A549 (cell line): ENCODE data around the gene S100A4. TPM values are rescaled to one million over a fixed set of nuclear protein-coding genes. Genes with fewer than 3 reads are reported as not detected.

ENCODE experiments used
- ATAC-seq, 2 experiments: fragments of 200-7000 bp in 1 of 2; fragments of >200 bp in 1 of 2; cut with Nextera tagmentation in 1 of 2; cut with Tn5 transposase in 1 of 2; 3 replicates each; pipeline versions ENCODE4 v1.8.0 to v1.9.1; 2018 to 2020; ENCODE audit warnings: mild to moderate bottlenecking in 1 of 2, moderate library complexity in 1 of 2
- CTCF ChIA-PET: fragments of 300-600 bp; sonication (Branson Sonifier 250); formaldehyde crosslinking; extraction: SDS; loops from one replicate; lab custom pipeline; 2021; ENCODE audit warnings: antibody characterized with exemption, inconsistent platforms; lab: Yijun Ruan, JAX
- POLR2A ChIA-PET: fragments of 350-600 bp; formaldehyde crosslinking; extraction: SDS; loops from one replicate; lab custom pipeline; 2021; ENCODE audit warnings: antibody characterized with exemption, inconsistent platforms; lab: Yijun Ruan, JAX
- DNase-seq, 2 experiments: peaks; one replicate each; pipeline versions ENCODE4 v3.0.0 to v3.0.0-alpha.2; 2011 to 2016; ENCODE audit warnings: low read depth in 1 of 2, low spot score in 1 of 2
- FAIRE-seq: peaks from 2 replicates; lab custom pipeline; 2011; peaks lifted over from hg19 to GRCh38; lab: Jason Lieb, UNC
- H3K27ac ChIP-seq, 2 experiments: fragments of >200 bp; sonication (Bioruptor Twin); formaldehyde crosslinking; 3 replicates each; pipeline ENCODE4 v1.5.1; 2016 to 2017
- H3K4me1 ChIP-seq: fragments of >200 bp; sonication (Bioruptor Twin); formaldehyde crosslinking; 3 replicates; pipeline ENCODE4 v1.6.1; 2016
- H3K4me2 ChIP-seq: fragments of >200 bp; sonication (Bioruptor Twin); formaldehyde crosslinking; 3 replicates; pipeline ENCODE4 v1.6.1; 2016
- H3K4me3 ChIP-seq: fragments of >200 bp; sonication (Bioruptor Twin); formaldehyde crosslinking; 3 replicates; pipeline ENCODE4 v1.5.1; 2016
- H3K9me3 ChIP-seq: fragments of >200 bp; sonication (Bioruptor Twin); formaldehyde crosslinking; 3 replicates; pipeline ENCODE4 v1.6.1; 2016
- CBX8 ChIP-seq: fragments of 200-600 bp; sonication (generic); IDR thresholded peaks from 2 replicates; pipeline ENCODE4 v1.6.1; 2016
- CHD4 ChIP-seq: fragments of 200-600 bp; sonication (generic); IDR thresholded peaks from 2 replicates; pipeline ENCODE4 v1.6.1; 2016; ENCODE audit warnings: antibody characterized with exemption, mild to moderate bottlenecking, borderline replicate concordance
- E2F6 ChIP-seq: IDR thresholded peaks from 2 replicates; pipeline ENCODE4 v1.6.1; 2012; ENCODE audit warnings: low read depth, borderline replicate concordance
- EHF ChIP-seq: fragments of 250-450 bp; sonication (Bioruptor Pico); IDR thresholded peaks from 2 replicates; pipeline ENCODE4 v1.5.0; 2020; ENCODE audit warnings: mild to moderate bottlenecking
- EHMT2 ChIP-seq: fragments of 200-600 bp; sonication (generic); IDR thresholded peaks from 2 replicates; pipeline ENCODE4 v1.6.1; 2016; ENCODE audit warnings: antibody characterized with exemption, low read depth, mild to moderate bottlenecking, moderate library complexity
- FOSL2 ChIP-seq, 2 experiments: fragments of 450-650 bp in 1 of 2; fragments of >200 bp in 1 of 2; sonication (Bioruptor Twin) in 1 of 2; formaldehyde crosslinking; IDR thresholded peaks; 2 replicates each; pipeline versions ENCODE4 v1.5.0 to v1.6.1; 2016 to 2020; ENCODE audit warnings: mild to moderate bottlenecking in 1 of 2, moderate library complexity in 1 of 2
- FOXS1 ChIP-seq: fragments of 250-450 bp; sonication (Bioruptor Pico); IDR thresholded peaks from 2 replicates; pipeline ENCODE4 v1.5.0; 2020; ENCODE audit warnings: mild to moderate bottlenecking, moderate library complexity
- GATA3 ChIP-seq: IDR thresholded peaks from 2 replicates; pipeline ENCODE4 v1.6.1; 2012; ENCODE audit warnings: borderline replicate concordance
- HDAC2 ChIP-seq: fragments of 200-600 bp; sonication (generic); IDR thresholded peaks from 2 replicates; pipeline ENCODE4 v1.6.1; 2016
- HMGXB4 ChIP-seq: fragments of 250-450 bp; sonication (Bioruptor Pico); IDR thresholded peaks from 2 replicates; pipeline ENCODE4 v1.5.0; 2021; ENCODE audit warnings: mild to moderate bottlenecking, moderate library complexity, borderline replicate concordance
- HOXA7 ChIP-seq: fragments of 250-450 bp; sonication (Bioruptor Pico); IDR thresholded peaks from 2 replicates; pipeline ENCODE4 v1.5.0; 2020; ENCODE audit warnings: mild to moderate bottlenecking, moderate library complexity
- JUN ChIP-seq, 2 experiments: fragments of >200 bp; sonication (Bioruptor Twin); formaldehyde crosslinking; IDR thresholded peaks; 2 replicates in 1 of 2; 3 replicates in 1 of 2; pipeline ENCODE4 v1.6.1; 2016 to 2017
- KDM5A ChIP-seq: fragments of 200-600 bp; sonication (generic); IDR thresholded peaks from 2 replicates; pipeline ENCODE4 v1.6.1; 2016; ENCODE audit warnings: antibody characterized with exemption, mild to moderate bottlenecking
- MAFK ChIP-seq: fragments of 450-650 bp; IDR thresholded peaks from 2 replicates; pipeline ENCODE4 v1.6.1; 2014; ENCODE audit not compliant: partially characterized antibody
- MAX ChIP-seq: IDR thresholded peaks from 2 replicates; pipeline ENCODE4 v1.6.1; 2012
- PHF8 ChIP-seq: fragments of 200-600 bp; sonication (generic); IDR thresholded peaks from 2 replicates; pipeline ENCODE4 v1.6.1; 2016; ENCODE audit warnings: low read depth, mild to moderate bottlenecking, antibody characterized with exemption, moderate library complexity, borderline replicate concordance
- POLR2AphosphoS2 ChIP-seq: conservative IDR thresholded peaks from 2 replicates; pipeline ENCODE4 v1.6.1; 2012; ENCODE audit warnings: low read length, improper control_type of control experiment, inconsistent platforms
- RARB ChIP-seq: fragments of 250-450 bp; sonication (Bioruptor Pico); IDR thresholded peaks from 2 replicates; pipeline ENCODE4 v1.8.0; 2021; ENCODE audit warnings: mild to moderate bottlenecking, moderate library complexity
- REST ChIP-seq: fragments of 200-600 bp; sonication (generic); IDR thresholded peaks from 2 replicates; pipeline ENCODE4 v1.6.1; 2016; ENCODE audit warnings: antibody characterized with exemption, mild to moderate bottlenecking, moderate library complexity
- RFX5 ChIP-seq: fragments of 450-650 bp; IDR thresholded peaks from 2 replicates; pipeline ENCODE4 v1.7.1; 2014; ENCODE audit warnings: antibody characterized with exemption, mild to moderate bottlenecking, moderate library complexity
- TFCP2L1 ChIP-seq: fragments of 250-450 bp; sonication (Bioruptor Pico); IDR thresholded peaks from 2 replicates; pipeline ENCODE4 v1.5.0; 2021; ENCODE audit warnings: mild to moderate bottlenecking
- USF2 ChIP-seq: fragments of 450-650 bp; IDR thresholded peaks from 2 replicates; pipeline ENCODE4 v1.6.1; 2014; ENCODE audit warnings: antibody characterized with exemption
- ZC3H11A ChIP-seq: fragments of 450-650 bp; IDR thresholded peaks from 2 replicates; pipeline ENCODE4 v1.6.1; 2014; ENCODE audit warnings: antibody characterized with exemption, mild to moderate bottlenecking
- ZFP36 ChIP-seq: fragments of 450-650 bp; IDR thresholded peaks from 2 replicates; pipeline ENCODE4 v1.6.1; 2014; ENCODE audit warnings: borderline replicate concordance; ENCODE audit not compliant: partially characterized antibody
- WGBS: methylation state at CpG from one replicate; pipeline ENCODE4 v1.1.6; 2017; ENCODE audit errors: missing lambda C conversion rate; 5-methylcytosine and 5-hydroxymethylcytosine counted together
- polyA plus RNA-seq, 4 experiments: library from polyadenylated mRNA; depleted of rRNA in 3 of 4; stranded (reverse); fragments of >200 nt; fragmentation: RNase III in 1 of 4; extraction: RNeasy Plus Mini Kit Qiagen cat#74134 plus additional on column Dnase treatment in 1 of 4; gene quantifications; 2 replicates in 3 of 4; 3 replicates in 1 of 4; pipeline ENCODE4 v1.2.3, GENCODE V29; 2011 to 2017

Gene S100A4
- polyA plus RNA-seq, 2 of the 4 experiments (the other 2 are of a cell fraction) = 590 to 2,584 TPM

- TF ChIP-seq FOSL2 (IDR thresholded peaks at IDR 0.05) = no peak
- TF ChIP-seq FOSL2 (CRISPR knock-in tag; IDR thresholded peaks at IDR 0.05) = peak; percentile 55
- TF ChIP-seq HMGXB4 (CRISPR knock-in tag) = peak; percentile 11; the same call in 1 of the 2 replicates
- 0 out of 2 replicates have a peak, but pooled peaks have one; percentile 42 for TF ChIP-seq RFX5
- TF ChIP-seq MAX = peak; percentile 66
- TF ChIP-seq ZC3H11A = no peak
- 0 out of 2 replicates have a peak, but pooled peaks have one; percentile 17 for TF ChIP-seq E2F6
- ChIA-PET POLR2A (interaction anchor here (0.6 to 2.4 kb wide), 7 partner anchors 20 to 160 kb away, joined by 3 to 102 read pairs (median 6); partner anchors contain the start of genes CHTOP, INTS3, S100A4 and S100A6), CTCF (interaction anchor here (0.6 to 7.5 kb wide), 38 partner anchors 8 to 217 kb away, joined by 3 to 471 read pairs (median 6); partner anchors contain the start of genes CHTOP, NPR1, S100A1 and S100A13)
- H3K4me2 ChIP-seq = peak overlapping the region; percentile 80
- FAIRE-seq = peak; percentile 49
- peak; percentile 48 to 82 for DNase-seq
- WGBS = 13% methylated on average over 20 of the region's 22 CpGs
- peak overlapping the region; percentile 97 to 100 for H3K27ac ChIP-seq
- H3K4me1 ChIP-seq = peaks cover 57% of the 10 kb centered on the region
- H3K4me3 ChIP-seq = peak overlapping the region; percentile 24; the same call in 2 of the 3 replicates
- ATAC-seq = peak; percentile 3; a peak in 4 of 6 replicates
- no peaks in the 10 kb centered on the region for H3K9me3 ChIP-seq
Measured at GRCh38 chr1:153567621-153568366, 22.2 kb upstream of the S100A4 start.

- DNase-seq = peak; percentile 99
- peak overlapping the region; percentile 80 for H3K4me2 ChIP-seq
- H3K4me3 ChIP-seq = peak overlapping the region; percentile 15; the same call in 1 of the 3 replicates
- no peaks in the 10 kb centered on the region for H3K9me3 ChIP-seq
- WGBS = 21% methylated on average over 13 of the region's 16 CpGs
- H3K27ac ChIP-seq = peak overlapping the region; percentile 97 to 100
- peak; percentile 93 for FAIRE-seq
- ChIA-PET POLR2A (interaction anchor here (0.6 to 2.3 kb wide), 14 partner anchors 9 to 424 kb away, joined by 3 to 96 read pairs (median 6); partner anchors contain the start of genes CHTOP, S100A13, S100A4 and S100A5), CTCF (interaction anchor here (0.9 to 8.3 kb wide), 9 partner anchors 19 to 214 kb away, joined by 3 to 141 read pairs (median 5); partner anchors contain the start of genes S100A13, S100A3, S100A4 and S100A5)
- peak; percentile 82 to 89 for ATAC-seq
- peaks cover 57% of the 10 kb centered on the region for H3K4me1 ChIP-seq
- TF ChIP-seq MAFK (peak; percentile 51), FOXS1 (CRISPR knock-in tag) (peak; percentile 44), ZC3H11A (no peak), GATA3 (peak; percentile 94), HDAC2 (no peak), EHMT2 (no peak), RARB (no peak; the same call in 1 of the 2 replicates), CHD4 (no peak), PHF8 (no peak), JUN (IDR thresholded peaks at IDR 0.05) (peak; percentile 91 to 97), POLR2AphosphoS2 (no peak), TFCP2L1 (CRISPR knock-in tag) (no peak; the same call in none of the 2 replicates), REST (no peak), FOSL2 (IDR thresholded peaks at IDR 0.05) (peak; percentile 99), FOSL2 (CRISPR knock-in tag; IDR thresholded peaks at IDR 0.05) (peak; percentile 100), EHF (CRISPR knock-in tag) (peak; percentile 79; the same call in 1 of the 2 replicates), HOXA7 (CRISPR knock-in tag) (no peak), KDM5A (no peak), ZFP36 (no peak), CBX8 (no peak), MAX (peak; percentile 90), RFX5 (no peak), USF2 (no peak)
Measured at GRCh38 chr1:153566414-153567371, 21.1 kb upstream of the S100A4 start.
